Mesenchymal stem cell (in vitro differentiated cells and primary cell): ENCODE measurements around the gene DNAH9.

Experiments
- DNase-seq: peaks from one replicate; pipeline ENCODE4 v3.0.0-alpha.2; 2013
- H2AFZ ChIP-seq: one replicate; pipeline ENCODE4 v1.6.1; 2013; ENCODE audit warnings: low read depth, mild to moderate bottlenecking, control low read depth, inconsistent platforms, low read length, moderate library complexity
- H2AK5ac ChIP-seq: 2 replicates; pipeline ENCODE4 v1.6.1; 2013; ENCODE audit warnings: low read length, moderate library complexity, mild to moderate bottlenecking, inconsistent platforms; ENCODE audit not compliant: severe bottlenecking
- H2BK120ac ChIP-seq: one replicate; pipeline ENCODE4 v1.6.1; 2013; ENCODE audit warnings: low read depth, mild to moderate bottlenecking, inconsistent platforms, low read length, moderate library complexity
- H2BK12ac ChIP-seq, 2 experiments: one replicate each; pipeline ENCODE4 v1.6.1; 2013; ENCODE audit warnings: inconsistent platforms in 2 of 2, low read length in 2 of 2, mild to moderate bottlenecking in 2 of 2, moderate library complexity in 2 of 2, control low read depth in 1 of 2
- H2BK15ac ChIP-seq: one replicate; pipeline ENCODE4 v1.6.1; 2013; ENCODE audit warnings: mild to moderate bottlenecking, low read depth, inconsistent platforms; ENCODE audit not compliant: poor library complexity, severe bottlenecking
- H2BK5ac ChIP-seq: 2 replicates; pipeline ENCODE4 v1.6.1; 2013; ENCODE audit warnings: low read depth, mild to moderate bottlenecking, low read length, control low read depth, inconsistent platforms; ENCODE audit not compliant: poor library complexity, severe bottlenecking
- H3K14ac ChIP-seq, 2 experiments: one replicate each; pipeline ENCODE4 v1.6.1; 2013; ENCODE audit warnings: inconsistent platforms in 2 of 2, low read length in 2 of 2, control low read depth in 1 of 2, mild to moderate bottlenecking in 1 of 2, moderate library complexity in 1 of 2
- H3K18ac ChIP-seq, 2 experiments: one replicate each; pipeline ENCODE4 v1.6.1; 2013; ENCODE audit warnings: inconsistent platforms in 2 of 2, low read length in 2 of 2, control low read depth in 1 of 2, low read depth in 1 of 2, mild to moderate bottlenecking in 1 of 2
- H3K23ac ChIP-seq, 2 experiments: one replicate each; pipeline ENCODE4 v1.6.1; 2013; ENCODE audit warnings: inconsistent platforms in 2 of 2, low read length in 2 of 2, mild to moderate bottlenecking in 2 of 2, moderate library complexity in 2 of 2, control low read depth in 1 of 2
- H3K27ac ChIP-seq: 2 replicates; pipeline ENCODE4 v1.5.1; 2013; ENCODE audit warnings: mild to moderate bottlenecking, moderate library complexity, low read length, control low read depth, inconsistent platforms; ENCODE audit not compliant: poor library complexity, severe bottlenecking
- H3K27me3 ChIP-seq, 2 experiments: 2 replicates each; pipeline versions ENCODE4 v1.6.1 to v1.7.0; 2013; ENCODE audit warnings: low read length in 2 of 2, mild to moderate bottlenecking in 2 of 2, moderate library complexity in 2 of 2, control low read depth in 1 of 2, inconsistent platforms in 1 of 2; ENCODE audit not compliant: control insufficient read depth in 1 of 2, insufficient read depth in 1 of 2
- H3K36me3 ChIP-seq, 2 experiments: 2 replicates each; pipeline versions ENCODE4 v1.6.1 to v1.7.0; 2013; ENCODE audit warnings: low read length in 2 of 2, control low read depth in 1 of 2, inconsistent platforms in 1 of 2, low read depth in 1 of 2, mild to moderate bottlenecking in 1 of 2; ENCODE audit not compliant: insufficient read depth in 2 of 2, control insufficient read depth in 1 of 2
- H3K4ac ChIP-seq, 2 experiments: one replicate each; pipeline ENCODE4 v1.6.1; 2013; ENCODE audit warnings: inconsistent platforms in 2 of 2, low read length in 2 of 2, mild to moderate bottlenecking in 2 of 2, moderate library complexity in 2 of 2, control low read depth in 1 of 2, low read depth in 1 of 2
- H3K4me1 ChIP-seq: 2 replicates; pipeline ENCODE4 v1.6.1; 2013; ENCODE audit warnings: low read depth, low read length, control low read depth; ENCODE audit not compliant: control insufficient read depth, insufficient read depth
- H3K4me2 ChIP-seq: 2 replicates; pipeline ENCODE4 v1.6.1; 2013; ENCODE audit warnings: low read length, mild to moderate bottlenecking, inconsistent platforms; ENCODE audit not compliant: poor library complexity, severe bottlenecking
- H3K4me3 ChIP-seq, 2 experiments: 2 replicates each; pipeline versions ENCODE4 v1.5.1 to v1.7.0; 2013; ENCODE audit warnings: low read length in 2 of 2, mild to moderate bottlenecking in 2 of 2, control low read depth in 1 of 2, low read depth in 1 of 2; ENCODE audit not compliant: insufficient read depth in 1 of 2
- H3K79me1 ChIP-seq: replicated peaks from 2 replicates; pipeline ENCODE4 v1.6.1; 2013; ENCODE audit warnings: mild to moderate bottlenecking, control low read depth, low read length, inconsistent platforms; ENCODE audit not compliant: poor library complexity, severe bottlenecking
- H3K9ac ChIP-seq: 2 replicates; pipeline ENCODE4 v1.7.0; 2013; ENCODE audit warnings: mild to moderate bottlenecking, low read length, moderate library complexity
- H3K9me3 ChIP-seq: 2 replicates; pipeline ENCODE4 v1.7.0; 2013; ENCODE audit warnings: mild to moderate bottlenecking, low read length; ENCODE audit not compliant: control insufficient read depth
- H4K8ac ChIP-seq: one replicate; pipeline ENCODE4 v1.6.1; 2013; ENCODE audit warnings: inconsistent platforms, mild to moderate bottlenecking, low read length, moderate library complexity
- H4K91ac ChIP-seq: one replicate; pipeline ENCODE4 v1.6.1; 2013; ENCODE audit warnings: mild to moderate bottlenecking, low read length, inconsistent platforms
- WGBS: methylation state at CpG from one replicate; pipeline ENCODE4 v1.1.7; 2013; ENCODE audit warnings: mixed read lengths; 5-methylcytosine and 5-hydroxymethylcytosine counted together

Gene DNAH9

DNA sequence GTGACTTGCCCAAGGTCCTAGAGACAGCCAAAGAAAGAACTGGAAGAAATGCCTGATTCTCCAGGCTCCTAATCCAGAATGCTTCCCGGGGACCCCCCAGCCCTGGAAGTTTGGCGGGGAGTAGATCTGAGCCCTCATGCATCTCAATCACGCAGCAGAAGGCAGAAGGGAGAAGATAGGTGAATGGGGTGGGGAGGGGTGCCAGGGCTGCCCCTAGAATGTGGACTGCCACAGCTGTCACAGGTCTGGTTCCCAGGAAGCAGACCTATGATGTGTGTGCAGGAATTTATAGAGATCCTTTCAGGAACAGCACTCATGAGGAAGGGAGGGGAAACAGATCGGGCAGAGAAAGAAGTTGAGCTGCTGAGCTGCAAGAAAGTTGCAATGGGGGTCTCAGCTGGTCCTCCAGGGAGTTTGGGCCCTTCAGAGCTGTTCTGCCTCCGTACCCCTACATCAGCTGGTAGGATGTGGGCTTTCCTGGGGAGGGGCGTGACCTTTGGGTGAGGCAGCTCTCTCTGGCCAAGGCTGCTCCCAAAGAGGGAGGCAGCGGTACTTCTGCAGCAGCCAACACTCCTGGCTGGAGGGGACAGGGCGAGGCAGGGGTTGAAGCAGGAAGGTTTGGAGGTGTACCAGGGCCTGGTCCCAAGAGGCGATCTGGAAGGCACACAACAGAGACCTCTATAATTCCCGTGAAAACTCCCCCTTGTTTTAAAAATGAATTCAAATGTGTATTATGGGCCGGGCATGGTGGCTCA lies 43.4 kb downstream of the DNAH9 start:
- Histone ChIP-seq H3K9ac (no peak overlapping the region), H2BK120ac (no peak overlapping the region), H3K23ac (no peak overlapping the region), H2AK5ac (no peak overlapping the region), H3K4me3 (no peak overlapping the region), H3K27me3 (peaks cover 0 to 27% of the 10 kb centered on the region in 2 experiments), H3K27ac (no peak overlapping the region), H3K18ac (no peak overlapping the region), H4K91ac (no peak overlapping the region), H2AFZ (no peak overlapping the region), H3K14ac (no peak overlapping the region), H3K4ac (no peak overlapping the region), H4K8ac (no peak overlapping the region), H3K4me1 (no peaks in the 10 kb centered on the region), H2BK15ac (no peak overlapping the region), H3K9me3 (no peaks in the 10 kb centered on the region), H3K4me2 (no peak overlapping the region), H2BK5ac (no peak overlapping the region), H3K79me1 (no peaks in the 10 kb centered on the region), H2BK12ac (no peak overlapping the region), H3K36me3 (no peaks in the 10 kb centered on the region)
- 70% methylated on average over 7 of the region's 11 CpGs for WGBS
- DNase-seq = no peak

DNA sequence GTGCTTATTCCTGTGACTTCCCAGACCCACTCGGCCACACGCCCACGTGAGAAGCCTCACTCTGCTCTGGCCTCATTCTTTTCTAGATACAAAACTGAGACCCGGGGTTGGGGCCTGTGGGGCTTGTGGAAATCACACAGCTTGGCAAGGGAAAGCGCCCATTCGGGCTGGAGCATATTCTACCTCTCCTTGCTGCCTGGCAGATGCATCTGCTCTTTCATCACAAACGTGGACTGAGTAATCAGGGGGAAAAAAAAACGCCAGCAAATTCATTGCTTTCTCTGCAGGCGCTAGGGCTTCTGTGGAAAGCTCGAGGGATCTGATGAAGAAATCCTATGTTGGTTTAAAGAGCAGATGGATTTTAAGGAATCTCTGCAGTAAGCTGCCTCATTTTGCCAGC lies 44.4 kb downstream of the DNAH9 start:
- H3K79me1 ChIP-seq = no peaks in the 10 kb centered on the region
- H2AFZ ChIP-seq = no peak overlapping the region
- H3K4ac ChIP-seq = no peak overlapping the region
- no peak overlapping the region for H3K9ac ChIP-seq
- H3K4me2 ChIP-seq = no peak overlapping the region
- H3K4me1 ChIP-seq = no peaks in the 10 kb centered on the region
- 77% methylated on average over 10 of the region's 10 CpGs for WGBS
- H2BK15ac ChIP-seq = no peak overlapping the region
- no peak overlapping the region for H3K18ac ChIP-seq
- H2AK5ac ChIP-seq = no peak overlapping the region
- no peak overlapping the region for H2BK12ac ChIP-seq
- H2BK120ac ChIP-seq = no peak overlapping the region
- no peaks in the 10 kb centered on the region for H3K36me3 ChIP-seq
- no peak overlapping the region for H4K91ac ChIP-seq
- H2BK5ac ChIP-seq = no peak overlapping the region
- H3K4me3 ChIP-seq = no peak overlapping the region
- H4K8ac ChIP-seq = no peak overlapping the region
- H3K14ac ChIP-seq = no peak overlapping the region
- peaks cover 0 to 27% of the 10 kb centered on the region in 2 experiments for H3K27me3 ChIP-seq
- H3K27ac ChIP-seq = no peak overlapping the region
- no peak for DNase-seq
- H3K9me3 ChIP-seq = no peaks in the 10 kb centered on the region
- H3K23ac ChIP-seq = no peak overlapping the region

DNA sequence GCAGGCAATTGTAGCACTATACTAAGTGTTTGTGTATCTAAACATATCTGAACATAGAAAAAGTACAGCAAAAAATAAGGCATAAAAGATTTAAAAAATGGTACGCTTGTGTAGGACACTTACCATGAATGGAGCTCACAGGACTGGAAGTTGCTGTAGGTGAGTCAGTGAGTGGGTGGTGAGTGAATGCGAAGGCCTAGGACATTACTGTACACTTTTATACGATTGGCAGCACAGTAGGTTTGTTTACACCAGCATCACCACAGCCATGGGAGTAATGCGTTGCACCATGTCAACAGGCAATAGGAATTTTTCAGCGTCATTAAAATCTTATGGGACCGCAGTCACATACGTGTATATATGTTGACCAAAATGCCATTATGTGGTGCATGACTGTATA lies 45.6 kb downstream of the DNAH9 start:
- 91% methylated on average over 5 of the region's 7 CpGs for WGBS

GRCh38 chr17:11644265-11645212 lies 46.3 kb downstream of the DNAH9 start:
- Histone ChIP-seq H2BK12ac (no peak overlapping the region), H4K8ac (no peak overlapping the region), H3K14ac (no peak overlapping the region), H3K79me1 (no peaks in the 10 kb centered on the region), H3K9ac (no peak overlapping the region), H2BK120ac (no peak overlapping the region), H2BK15ac (no peak overlapping the region), H2AFZ (no peak overlapping the region), H3K4me3 (peak overlapping the region in 1 of 2 experiments; percentile 43), H4K91ac (no peak overlapping the region), H3K36me3 (no peaks in the 10 kb centered on the region), H3K23ac (no peak overlapping the region), H2BK5ac (no peak overlapping the region), H3K27me3 (peaks cover 0 to 27% of the 10 kb centered on the region in 2 experiments), H2AK5ac (no peak overlapping the region), H3K4ac (no peak overlapping the region), H3K4me1 (no peaks in the 10 kb centered on the region), H3K9me3 (no peaks in the 10 kb centered on the region), H3K27ac (no peak overlapping the region), H3K4me2 (no peak overlapping the region), H3K18ac (no peak overlapping the region)
- 43% methylated on average over 17 of the region's 18 CpGs for WGBS
- peak; percentile 22 for DNase-seq

More for the DNA sequence above, 45.6 kb downstream of the DNAH9 start:
- Histone ChIP-seq H2BK12ac (no peak overlapping the region), H2AFZ (no peak overlapping the region), H3K14ac (no peak overlapping the region), H3K27ac (no peak overlapping the region), H4K8ac (no peak overlapping the region), H3K9ac (no peak overlapping the region), H2BK5ac (no peak overlapping the region), H3K4me3 (no peak overlapping the region), H3K4me2 (no peak overlapping the region), H3K4ac (no peak overlapping the region), H3K23ac (no peak overlapping the region), H3K9me3 (no peaks in the 10 kb centered on the region), H2BK15ac (no peak overlapping the region), H3K4me1 (no peaks in the 10 kb centered on the region), H4K91ac (no peak overlapping the region), H3K18ac (no peak overlapping the region), H3K36me3 (no peaks in the 10 kb centered on the region), H3K27me3 (peaks cover 0 to 27% of the 10 kb centered on the region in 2 experiments), H3K79me1 (no peaks in the 10 kb centered on the region), H2AK5ac (no peak overlapping the region), H2BK120ac (no peak overlapping the region)
- no peak for DNase-seq
